ENCODE measurements around the gene ATXN10.

The ATXN10 gene

DNA sequence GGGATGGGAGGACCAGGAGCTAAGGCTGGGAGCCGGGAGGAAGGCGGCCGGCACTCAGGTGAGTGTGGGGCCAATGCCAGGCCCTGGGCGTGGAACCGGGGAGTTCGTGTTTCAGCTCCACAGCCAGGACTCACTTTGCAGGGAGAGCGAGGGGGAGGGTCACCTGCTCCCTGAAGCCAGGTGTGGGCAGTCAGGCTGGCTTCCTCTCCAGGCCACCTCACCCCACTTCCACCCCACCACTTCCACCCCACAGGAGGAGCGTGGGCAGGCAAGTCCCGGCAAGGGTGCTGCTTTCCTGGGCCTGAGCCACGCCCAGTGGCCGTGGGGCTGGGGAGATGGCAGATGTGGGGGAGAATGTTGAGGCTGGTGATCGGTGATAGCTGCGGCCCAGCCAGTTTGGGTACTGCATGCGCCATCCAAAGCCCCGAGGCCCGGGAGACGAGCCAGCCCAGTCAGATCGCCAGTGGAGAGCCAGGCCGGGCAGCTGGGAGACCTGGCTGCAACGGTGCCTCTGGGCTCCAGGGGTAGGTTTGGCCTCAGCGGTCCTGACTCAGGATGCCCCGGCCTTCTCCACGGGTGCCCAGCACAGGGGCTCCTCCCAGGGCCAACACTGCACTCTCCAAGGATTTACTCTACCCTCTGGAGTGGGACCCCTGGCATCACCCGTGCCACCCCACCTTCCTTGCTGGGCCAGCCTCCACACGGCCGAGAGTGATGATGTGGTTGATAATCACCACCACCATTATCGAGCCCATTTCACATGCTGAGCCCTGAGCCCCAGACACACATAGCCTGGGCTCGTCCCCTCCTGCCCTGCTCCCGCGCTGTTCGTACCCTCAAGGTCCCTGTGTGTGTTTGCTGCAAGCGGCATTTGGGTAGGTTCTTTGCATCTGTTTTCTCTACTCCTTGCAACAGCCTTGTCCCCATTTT, 211.5 kb downstream of the ATXN10 start:
- no peak overlapping the region for H3K9ac ChIP-seq (ENCODE audit: low read depth, low read length, poor library complexity, severe bottlenecking)
- H3K79me2 ChIP-seq (ENCODE audit: insufficient read depth, low read length) = no peaks in the 10 kb centered on the region
- H3K4me2 ChIP-seq (ENCODE audit: low read depth, low read length, poor library complexity, severe bottlenecking) = no peak overlapping the region
- H3K9me3 ChIP-seq (ENCODE audit: insufficient read depth, low read depth, low read length) = no peaks in the 10 kb centered on the region
- H3K36me3 ChIP-seq (ENCODE audit: insufficient read depth, low read length) = no peaks in the 10 kb centered on the region
- TF ChIP-seq, protein P1, sequence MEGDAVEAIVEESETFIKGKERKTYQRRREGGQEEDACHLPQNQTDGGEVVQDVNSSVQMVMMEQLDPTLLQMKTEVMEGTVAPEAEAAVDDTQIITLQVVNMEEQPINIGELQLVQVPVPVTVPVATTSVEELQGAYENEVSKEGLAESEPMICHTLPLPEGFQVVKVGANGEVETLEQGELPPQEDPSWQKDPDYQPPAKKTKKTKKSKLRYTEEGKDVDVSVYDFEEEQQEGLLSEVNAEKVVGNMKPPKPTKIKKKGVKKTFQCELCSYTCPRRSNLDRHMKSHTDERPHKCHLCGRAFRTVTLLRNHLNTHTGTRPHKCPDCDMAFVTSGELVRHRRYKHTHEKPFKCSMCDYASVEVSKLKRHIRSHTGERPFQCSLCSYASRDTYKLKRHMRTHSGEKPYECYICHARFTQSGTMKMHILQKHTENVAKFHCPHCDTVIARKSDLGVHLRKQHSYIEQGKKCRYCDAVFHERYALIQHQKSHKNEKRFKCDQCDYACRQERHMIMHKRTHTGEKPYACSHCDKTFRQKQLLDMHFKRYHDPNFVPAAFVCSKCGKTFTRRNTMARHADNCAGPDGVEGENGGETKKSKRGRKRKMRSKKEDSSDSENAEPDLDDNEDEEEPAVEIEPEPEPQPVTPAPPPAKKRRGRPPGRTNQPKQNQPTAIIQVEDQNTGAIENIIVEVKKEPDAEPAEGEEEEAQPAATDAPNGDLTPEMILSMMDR (conservative IDR thresholded peaks at IDR 0.05; ENCODE audit: low read length) = no peak
- TF ChIP-seq EZH2phosphoT487 (IDR thresholded peaks at IDR 0.05; ENCODE audit: borderline replicate concordance) = no peak
- no peaks in the 10 kb centered on the region for H3K27me3 ChIP-seq (ENCODE audit: insufficient read depth, low read length, poor library complexity, severe bottlenecking)
- no peak overlapping the region for H3K4me3 ChIP-seq (ENCODE audit: low read length, poor library complexity, severe bottlenecking)
- H3F3A ChIP-seq (ENCODE audit: low read depth) = no peaks in the 10 kb centered on the region
- H3K9me2 ChIP-seq (replicated peaks; ENCODE audit: low read depth, low read length) = no peaks in the 10 kb centered on the region
- H2AFZ ChIP-seq (ENCODE audit: low read length) = no peak overlapping the region
- H4K20me1 ChIP-seq (ENCODE audit: insufficient read depth, low read length, poor library complexity, severe bottlenecking) = no peaks in the 10 kb centered on the region
- no peaks in the 10 kb centered on the region for H3K4me1 ChIP-seq (ENCODE audit: insufficient read depth, low read length, poor library complexity, severe bottlenecking)

DNA sequence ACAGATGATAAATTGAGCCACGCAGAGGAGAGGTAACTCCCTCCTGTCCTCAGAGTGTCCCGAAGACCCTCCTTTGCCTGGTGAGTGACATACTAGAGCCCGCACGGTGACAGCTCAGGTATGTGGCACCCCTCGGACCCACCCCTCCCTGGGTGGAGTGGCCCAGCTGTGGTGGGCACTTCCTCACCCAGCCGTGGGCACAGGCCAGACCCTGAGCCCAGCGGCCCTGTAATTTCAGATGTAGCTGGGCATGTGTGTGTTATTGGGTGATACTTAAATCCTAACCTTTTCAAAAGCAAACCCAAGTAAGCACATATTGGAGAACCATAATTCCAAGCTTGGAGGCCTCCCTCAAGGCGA, 212.2 kb downstream of the ATXN10 start:
- no peaks in the 10 kb centered on the region for H3K9me3 ChIP-seq (ENCODE audit: insufficient read depth, low read depth, low read length)
- H2AFZ ChIP-seq (ENCODE audit: low read length) = no peak overlapping the region
- H3K36me3 ChIP-seq (ENCODE audit: insufficient read depth, low read length) = no peaks in the 10 kb centered on the region
- no peaks in the 10 kb centered on the region for H4K20me1 ChIP-seq (ENCODE audit: insufficient read depth, low read length, poor library complexity, severe bottlenecking)
- H3K4me1 ChIP-seq (ENCODE audit: insufficient read depth, low read length, poor library complexity, severe bottlenecking) = no peaks in the 10 kb centered on the region
- H3F3A ChIP-seq (ENCODE audit: low read depth) = no peaks in the 10 kb centered on the region
- H3K4me2 ChIP-seq (ENCODE audit: low read depth, low read length, poor library complexity, severe bottlenecking) = no peak overlapping the region
- TF ChIP-seq EZH2phosphoT487 (IDR thresholded peaks at IDR 0.05; ENCODE audit: borderline replicate concordance) = no peak
- TF ChIP-seq, protein P1 (conservative IDR thresholded peaks at IDR 0.05; ENCODE audit: low read length) = no peak
- H3K4me3 ChIP-seq (ENCODE audit: low read length, poor library complexity, severe bottlenecking) = no peak overlapping the region
- no peaks in the 10 kb centered on the region for H3K9me2 ChIP-seq (replicated peaks; ENCODE audit: low read depth, low read length)
- H3K9ac ChIP-seq (ENCODE audit: low read depth, low read length, poor library complexity, severe bottlenecking) = no peak overlapping the region
- H3K79me2 ChIP-seq (ENCODE audit: insufficient read depth, low read length) = no peaks in the 10 kb centered on the region
- H3K27me3 ChIP-seq (ENCODE audit: insufficient read depth, low read length, poor library complexity, severe bottlenecking) = no peaks in the 10 kb centered on the region

DNA sequence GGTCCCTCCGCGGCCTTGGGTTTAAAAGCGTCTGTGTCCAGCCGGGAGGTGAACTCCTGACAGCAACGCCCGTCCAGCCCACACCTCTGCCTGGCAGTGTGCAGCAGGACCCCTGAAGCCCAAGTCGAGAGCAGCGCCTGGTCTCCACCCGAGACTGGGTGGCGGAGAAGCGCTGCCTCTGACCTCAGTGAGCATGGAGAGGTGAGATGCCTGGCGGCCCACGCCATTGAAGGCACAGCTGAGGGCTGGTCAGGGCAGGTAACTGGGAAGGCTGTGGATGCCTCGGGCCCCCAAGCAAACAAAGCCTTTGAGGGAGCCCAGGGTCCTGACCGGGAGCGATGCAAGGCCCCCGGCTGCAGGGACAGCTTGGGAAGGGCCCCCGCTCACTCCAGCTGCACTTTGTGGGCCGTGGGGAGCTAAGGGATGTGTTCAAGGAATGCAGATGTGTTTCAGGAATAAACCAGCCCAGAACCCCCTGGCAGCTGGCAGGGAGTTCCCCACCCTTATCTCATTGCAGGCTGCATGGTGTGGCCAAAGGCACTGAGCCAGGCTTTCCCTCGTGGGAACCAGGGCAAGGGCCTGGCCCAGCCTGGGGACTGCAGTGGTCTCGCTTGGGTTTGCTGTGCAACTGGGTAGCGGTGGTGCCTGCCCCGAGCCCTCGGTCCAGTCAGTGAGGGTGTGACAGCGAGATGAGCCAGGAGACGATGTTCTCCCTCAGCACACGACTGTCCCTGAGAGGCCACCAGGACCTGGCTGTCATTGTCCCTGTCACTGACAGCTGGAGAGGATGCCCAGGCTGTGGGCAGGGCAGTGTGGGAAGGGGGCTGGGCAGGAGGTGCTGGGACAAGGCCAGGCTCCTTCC, 212.8 kb downstream of the ATXN10 start:
- no peak overlapping the region for H3K4me2 ChIP-seq (ENCODE audit: low read depth, low read length, poor library complexity, severe bottlenecking)
- no peaks in the 10 kb centered on the region for H3K9me3 ChIP-seq (ENCODE audit: insufficient read depth, low read depth, low read length)
- no peaks in the 10 kb centered on the region for H3K27me3 ChIP-seq (ENCODE audit: insufficient read depth, low read length, poor library complexity, severe bottlenecking)
- H3K4me3 ChIP-seq (ENCODE audit: low read length, poor library complexity, severe bottlenecking) = no peak overlapping the region
- H3K4me1 ChIP-seq (ENCODE audit: insufficient read depth, low read length, poor library complexity, severe bottlenecking) = no peaks in the 10 kb centered on the region
- H3K79me2 ChIP-seq (ENCODE audit: insufficient read depth, low read length) = no peaks in the 10 kb centered on the region
- no peaks in the 10 kb centered on the region for H3K9me2 ChIP-seq (replicated peaks; ENCODE audit: low read depth, low read length)
- H3F3A ChIP-seq (ENCODE audit: low read depth) = no peaks in the 10 kb centered on the region
- no peak for TF ChIP-seq EZH2phosphoT487 (IDR thresholded peaks at IDR 0.05; ENCODE audit: borderline replicate concordance)
- no peaks in the 10 kb centered on the region for H4K20me1 ChIP-seq (ENCODE audit: insufficient read depth, low read length, poor library complexity, severe bottlenecking)
- H3K9ac ChIP-seq (ENCODE audit: low read depth, low read length, poor library complexity, severe bottlenecking) = no peak overlapping the region
- no peaks in the 10 kb centered on the region for H3K36me3 ChIP-seq (ENCODE audit: insufficient read depth, low read length)
- no peak overlapping the region for H2AFZ ChIP-seq (ENCODE audit: low read length)
